Mesothelial cell of epicardium (in vitro differentiated cells): ENCODE results near the gene WDR76. TPM values are rescaled to one million over a fixed set of nuclear protein-coding genes. Genes with fewer than 3 reads are reported as not detected.
"Not testable (repeated sequence)": the region's sequence is repeated elsewhere in the genome, so short reads cannot be mapped to it uniquely, and the experiment has no call there.

Source experiments
- DNase-seq, 2 experiments: peaks; one replicate each; pipeline ENCODE4 v3.0.0; 2021; ENCODE audit warnings: low spot score in 2 of 2; ENCODE audit not compliant: unreplicated experiment in 2 of 2
- H3K27ac Mint-ChIP-seq: 2 replicates; pipeline ENCODE4 v1.8.0; 2021; ENCODE audit warnings: mixed read lengths
- H3K27me3 Mint-ChIP-seq: 2 replicates; pipeline ENCODE4 v1.8.0; 2021; ENCODE audit warnings: low read depth, mixed read lengths
- H3K36me3 Mint-ChIP-seq: 2 replicates; pipeline ENCODE4 v1.8.0; 2021; ENCODE audit warnings: mixed read lengths
- H3K4me1 Mint-ChIP-seq: 2 replicates; pipeline ENCODE4 v1.8.0; 2021; ENCODE audit warnings: mixed read lengths
- H3K4me3 Mint-ChIP-seq: 2 replicates; pipeline ENCODE4 v1.8.0; 2021; ENCODE audit warnings: mild to moderate bottlenecking, moderate library complexity, mixed read lengths
- H3K9me3 Mint-ChIP-seq: 2 replicates; pipeline ENCODE4 v1.8.0; 2021; ENCODE audit warnings: mixed read lengths
- CTCF ChIP-seq: fragments of 200-600 bp; sonication (generic); IDR thresholded peaks from one replicate; pipeline ENCODE4 v1.5.0; 2021; ENCODE audit warnings: antibody characterized with exemption; ENCODE audit not compliant: unreplicated experiment
- total RNA-seq: library from RNA; stranded (reverse); gene quantifications from 3 replicates; pipeline ENCODE4 v1.2.1, GENCODE V29; 2021

WDR76 gene
- total RNA-seq, 1 donor from 2014 or later = 8.0 TPM

GRCh38 chr15:43808435-43808950, 18.3 kb upstream of the WDR76 start:
- peaks cover 51% of the 10 kb centered on the region for H3K36me3 Mint-ChIP-seq
- DNase-seq = no peak
- H3K4me1 Mint-ChIP-seq = no peaks in the 10 kb centered on the region
- no peaks in the 10 kb centered on the region for H3K27me3 Mint-ChIP-seq
- no peak overlapping the region for H3K27ac Mint-ChIP-seq
- no peaks in the 10 kb centered on the region for H3K9me3 Mint-ChIP-seq
- no peak overlapping the region for H3K4me3 Mint-ChIP-seq
- TF ChIP-seq CTCF = no peak

GRCh38 chr15:43808960-43809678, 17.7 kb upstream of the WDR76 start:
- H3K27ac Mint-ChIP-seq = no peak overlapping the region
- no peak for DNase-seq
- no peaks in the 10 kb centered on the region for H3K27me3 Mint-ChIP-seq
- TF ChIP-seq CTCF = no peak
- H3K4me3 Mint-ChIP-seq = no peak overlapping the region
- peaks cover 52% of the 10 kb centered on the region for H3K36me3 Mint-ChIP-seq
- H3K4me1 Mint-ChIP-seq = no peaks in the 10 kb centered on the region
- no peaks in the 10 kb centered on the region for H3K9me3 Mint-ChIP-seq

GRCh38 chr15:43815064-43815463, 11.7 kb upstream of the WDR76 start:
- H3K27me3 Mint-ChIP-seq, H3K9me3 Mint-ChIP-seq, H3K4me1 Mint-ChIP-seq, DNase-seq, H3K27ac Mint-ChIP-seq, H3K4me3 Mint-ChIP-seq: not testable (repeated sequence)
- H3K36me3 Mint-ChIP-seq = peaks cover 27% of the 10 kb centered on the region

- peaks cover 3% of the 10 kb centered on the region for H3K9me3 Mint-ChIP-seq
- no peak for DNase-seq
- H3K4me3 Mint-ChIP-seq = peak overlapping the region; percentile 23
- H3K36me3 Mint-ChIP-seq = peaks cover 9% of the 10 kb centered on the region
- no peak for TF ChIP-seq CTCF
- peak overlapping the region; percentile 75 for H3K27ac Mint-ChIP-seq
- no peaks in the 10 kb centered on the region for H3K27me3 Mint-ChIP-seq
- peaks cover 13% of the 10 kb centered on the region for H3K4me1 Mint-ChIP-seq
These were observed 5.3 kb upstream of the WDR76 start for GRCh38 chr15:43821505-43821904.

GRCh38 chr15:43824302-43825246, 2.2 kb upstream of the WDR76 start, which contains the start of gene MFAP1:
MFAP1 (minus strand) TSS chr15:43824690; CDS start chr15:43824569, 121 bp downstream.
- Mint-ChIP-seq H3K36me3 (peaks cover 4% of the 10 kb centered on the region), H3K27me3 (no peaks in the 10 kb centered on the region), H3K4me3 (peak within 1 kb of the TSS; percentile 98), H3K9me3 (peaks cover 3% of the 10 kb centered on the region), H3K27ac (peak within 1 kb of the TSS; percentile 99), H3K4me1 (peaks cover 22% of the 10 kb centered on the region)
- DNase-seq = peak; percentile 73 to 82
- TF ChIP-seq CTCF = no peak

GRCh38 chr15:43825305-43825704, 1.5 kb upstream of the WDR76 start:
- peaks cover 22% of the 10 kb centered on the region for H3K4me1 Mint-ChIP-seq
- not testable (repeated sequence) for DNase-seq, H3K4me3 Mint-ChIP-seq, H3K36me3 Mint-ChIP-seq, H3K27me3 Mint-ChIP-seq, H3K27ac Mint-ChIP-seq, H3K9me3 Mint-ChIP-seq
